SK-N-MC (cell line): ENCODE results near the gene SYT8.

Source experiments
- EZH2 ChIP-seq: fragments of 200-600 bp; sonication (generic); IDR thresholded peaks from one replicate; pipeline ENCODE4 v1.6.1; 2017; ENCODE audit warnings: antibody characterized with exemption
- POLR2AphosphoS5 ChIP-seq: IDR thresholded peaks from 2 replicates; pipeline ENCODE4 v1.6.1; 2012; ENCODE audit warnings: mild to moderate bottlenecking, low read depth, low read length, borderline replicate concordance

GRCh38 chr11:1791912-1792311 lies 42.9 kb upstream of the SYT8 start:
- TF ChIP-seq POLR2AphosphoS5 (no peak), EZH2 (no peak)
